Measurements from ENCODE around the gene TCF7L1. TPM values are rescaled to one million over a fixed set of nuclear protein-coding genes. Genes with fewer than 3 reads are reported as not detected.
"Not testable (repeated sequence)": the region's sequence is repeated elsewhere in the genome, so short reads cannot be mapped to it uniquely, and the experiment has no call there.

TCF7L1 gene
- polyA plus RNA-seq, 1 donor: 50.7 TPM

DNA sequence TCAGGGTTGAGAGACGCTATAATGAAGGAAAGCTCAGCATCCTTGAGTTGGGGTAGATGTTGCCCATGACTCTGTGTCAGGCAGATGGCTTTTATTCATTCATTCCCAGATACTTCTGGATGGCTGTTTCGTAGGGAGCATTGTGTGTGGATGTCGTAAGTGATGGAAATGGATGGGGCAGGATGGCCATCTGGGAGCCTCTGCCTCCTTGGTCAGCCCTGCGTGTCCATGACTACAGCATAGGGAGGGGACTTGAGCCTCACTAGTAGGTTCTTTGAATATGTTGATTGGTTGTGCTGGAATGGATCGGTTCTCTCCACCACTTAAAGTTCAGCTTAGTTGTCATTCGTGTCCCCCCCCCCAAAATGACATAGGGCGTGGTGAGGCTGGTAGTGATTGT, 149.7 kb downstream of the TCF7L1 start:
- no peak for DNase-seq

DNA sequence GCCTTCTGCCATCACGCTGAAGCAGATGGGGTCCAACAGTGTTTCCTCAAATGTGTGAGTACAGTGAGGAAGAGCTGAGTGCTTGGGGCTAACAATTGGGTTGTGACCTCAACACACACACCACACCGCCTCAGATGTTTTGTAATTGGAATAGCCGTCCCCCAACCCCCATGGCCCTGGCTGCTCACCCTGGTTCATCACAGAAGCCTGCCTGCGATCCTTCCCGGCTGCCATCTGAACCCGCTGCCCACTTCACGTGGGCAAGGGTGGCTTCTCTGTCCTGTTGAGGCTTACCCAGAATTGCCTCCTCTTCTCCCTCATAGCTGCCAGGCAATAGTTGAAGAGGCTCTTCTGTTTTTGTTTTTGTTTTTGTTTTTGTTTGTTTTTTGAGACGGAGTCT, 150.4 kb downstream of the TCF7L1 start:
- no peak for DNase-seq

DNA sequence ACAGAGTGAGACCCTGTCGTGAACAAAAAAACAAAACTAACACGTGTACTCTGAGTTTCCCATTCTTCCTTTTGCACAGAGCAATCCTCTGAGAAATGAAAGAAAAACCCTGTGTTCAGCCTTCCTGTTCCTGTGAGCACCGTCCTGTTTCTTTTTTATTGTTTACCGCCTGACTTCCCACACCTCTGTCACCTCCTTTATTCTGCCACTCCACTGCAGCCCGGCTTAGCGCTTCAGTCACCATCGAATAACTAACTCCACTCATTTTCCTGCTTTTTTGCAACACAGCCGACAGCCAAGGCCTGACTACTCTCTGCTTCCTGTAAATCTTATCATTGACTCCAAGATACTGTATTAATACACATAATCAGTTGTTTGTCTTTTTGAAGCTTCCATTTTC, 153.7 kb downstream of the TCF7L1 start:
- DNase-seq: no peak

- no peak for DNase-seq
Observed at GRCh38 chr2:85287721-85288120, 154.5 kb downstream of the TCF7L1 start.

DNA sequence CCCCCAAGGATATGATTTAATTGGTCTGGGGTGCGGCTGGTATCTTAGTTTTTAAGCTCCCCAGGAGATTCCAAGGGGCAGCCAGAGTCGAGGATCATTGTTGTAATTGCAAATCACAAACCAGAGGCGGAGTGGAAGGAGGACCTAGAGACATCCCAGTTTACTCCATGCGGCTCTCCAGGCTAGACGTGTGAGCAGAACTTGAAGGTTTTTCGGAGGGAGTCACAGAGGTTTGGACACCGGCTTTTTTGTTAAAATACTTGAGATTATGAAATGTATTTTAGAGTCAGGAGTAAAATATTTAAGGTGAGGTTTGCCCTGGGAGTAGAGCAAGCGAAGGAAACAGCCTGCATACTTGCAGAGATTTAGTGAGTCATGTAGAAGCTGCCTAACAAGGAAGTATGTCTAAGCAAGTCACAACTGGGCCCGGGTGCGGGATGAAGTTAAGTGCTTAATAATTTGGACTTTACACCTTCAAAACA, 155.1 kb downstream of the TCF7L1 start:
- no peak for DNase-seq

GRCh38 chr2:85291425-85292023, 158.3 kb downstream of the TCF7L1 start:
- DNase-seq: no peak

DNA sequence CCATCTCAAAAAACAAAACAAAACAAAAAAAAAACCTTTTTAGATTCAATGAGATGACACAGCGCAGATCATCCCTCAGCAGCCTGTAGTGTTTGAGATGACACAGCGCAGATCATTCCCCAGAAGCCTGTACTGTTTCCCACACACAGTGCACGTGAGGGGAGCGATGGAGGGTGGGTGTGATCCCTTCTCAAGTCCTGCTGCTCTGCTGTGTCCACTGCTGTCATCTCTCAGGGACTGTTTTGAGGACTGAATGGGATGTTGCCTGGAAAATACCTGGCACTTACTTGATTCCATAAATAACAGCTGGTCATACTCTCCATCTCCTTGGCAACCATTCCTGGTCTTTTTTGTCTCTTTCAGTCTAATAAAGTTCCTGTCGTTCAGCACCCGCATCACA, 168.9 kb downstream of the TCF7L1 start:
- DNase-seq: no peak

DNA sequence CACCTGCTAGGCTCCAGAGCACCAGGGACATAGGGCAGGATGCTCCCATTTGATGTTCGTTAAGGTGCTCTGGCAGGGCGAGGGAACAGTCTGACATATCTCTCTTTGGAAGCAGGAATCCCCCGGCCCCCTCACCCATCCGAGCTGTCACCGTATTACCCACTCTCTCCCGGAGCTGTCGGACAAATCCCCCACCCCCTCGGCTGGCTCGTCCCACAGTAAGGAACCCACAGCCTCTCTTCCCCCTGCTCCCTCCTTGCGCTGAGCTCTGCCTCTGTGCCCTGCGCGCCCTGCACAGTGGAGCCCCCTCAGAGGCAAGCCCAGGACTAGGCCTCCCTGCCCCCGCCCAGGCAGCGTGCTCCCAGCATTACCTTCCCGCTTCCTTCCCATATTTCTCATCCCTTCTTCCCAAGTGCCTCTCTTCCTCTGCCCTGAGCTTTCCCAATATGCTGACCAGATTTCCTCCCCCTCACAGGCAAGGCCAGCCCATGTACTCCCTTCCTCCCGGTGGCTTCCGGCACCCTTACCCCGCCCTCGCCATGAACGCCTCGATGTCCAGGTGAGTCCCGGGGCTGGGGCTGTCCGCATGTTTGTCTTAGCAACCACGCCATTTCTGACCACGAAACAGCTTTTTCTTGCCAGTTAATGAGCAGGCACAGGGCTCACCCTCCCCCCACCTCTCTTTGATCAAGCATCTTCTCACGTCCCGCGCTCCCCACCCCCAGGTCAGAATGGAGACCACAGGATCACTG, 170.8 kb downstream of the TCF7L1 start:
- DNase-seq: no peak

DNA sequence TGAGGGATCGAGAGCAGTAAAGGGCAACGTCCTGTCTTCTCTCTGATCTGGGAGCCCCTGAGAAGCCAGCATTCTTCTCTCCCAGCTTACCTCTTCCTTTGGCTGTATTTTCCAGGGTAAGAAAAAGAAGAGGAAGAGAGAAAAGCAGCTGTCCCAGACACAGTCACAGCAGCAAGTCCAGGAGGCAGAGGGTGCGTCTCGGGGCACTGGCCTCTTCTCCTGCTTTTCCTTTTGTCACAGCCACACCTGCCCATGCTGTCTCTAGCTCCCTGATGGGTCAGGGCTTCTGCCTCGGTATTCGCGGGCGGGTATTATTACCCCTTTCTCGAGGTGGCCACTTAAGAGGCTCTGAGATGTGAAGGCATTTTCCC, 174.3 kb downstream of the TCF7L1 start:
- DNase-seq: no peak

DNA sequence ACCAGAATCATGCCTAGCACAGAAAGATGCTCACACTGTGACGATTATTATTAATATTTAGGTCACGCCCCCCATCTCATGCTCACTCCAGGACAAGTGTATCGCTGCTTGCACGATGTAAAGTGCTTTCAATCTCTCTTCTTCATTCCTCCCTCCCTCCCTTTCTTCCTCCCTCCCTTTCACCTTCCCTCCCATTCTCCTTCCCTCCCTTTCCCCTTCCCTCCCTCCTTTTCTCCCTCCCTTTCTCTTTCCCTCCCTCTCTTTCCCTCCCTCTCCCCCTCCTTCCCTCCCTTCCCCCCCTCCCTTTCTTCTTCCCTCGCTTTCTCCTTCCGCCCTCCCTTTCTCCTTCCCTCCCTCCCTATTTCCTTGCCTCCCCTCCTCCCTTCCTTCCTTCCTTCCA, 175.0 kb downstream of the TCF7L1 start:
- DNase-seq: no peak

DNA sequence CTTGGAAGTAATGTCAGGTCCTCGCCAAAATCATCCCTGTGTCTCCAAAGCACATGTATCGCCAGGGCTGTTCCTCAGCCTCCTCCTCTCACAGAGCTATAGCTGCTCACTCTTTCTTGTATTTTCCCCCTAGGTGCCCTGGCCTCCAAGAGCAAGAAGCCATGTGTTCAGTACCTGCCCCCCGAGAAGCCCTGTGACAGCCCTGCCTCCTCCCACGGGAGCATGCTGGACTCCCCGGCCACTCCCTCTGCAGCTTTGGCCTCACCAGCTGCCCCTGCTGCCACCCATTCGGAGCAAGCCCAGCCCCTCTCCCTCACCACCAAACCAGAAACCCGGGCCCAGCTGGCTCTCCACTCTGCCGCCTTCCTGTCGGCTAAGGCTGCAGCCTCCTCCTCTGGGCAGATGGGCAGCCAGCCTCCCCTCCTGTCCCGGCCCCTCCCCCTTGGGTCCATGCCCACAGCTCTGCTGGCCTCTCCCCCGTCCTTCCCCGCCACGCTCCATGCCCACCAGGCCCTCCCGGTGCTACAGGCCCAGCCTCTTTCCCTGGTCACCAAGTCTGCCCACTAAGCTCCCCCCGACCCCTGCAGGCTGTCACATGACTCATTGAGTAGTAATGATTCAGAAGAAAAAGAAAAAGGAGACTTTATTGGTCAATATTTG, 175.8 kb downstream of the TCF7L1 start:
- DNase-seq: peak; percentile 88

GRCh38 chr2:85309699-85310321, 176.6 kb downstream of the TCF7L1 start:
- DNase-seq: no peak

GRCh38 chr2:85310330-85310729, 177.1 kb downstream of the TCF7L1 start:
- no peak for DNase-seq

- no peak for DNase-seq
Observed at GRCh38 chr2:85312404-85312803, 179.2 kb downstream of the TCF7L1 start.

- DNase-seq: no peak
Observed at GRCh38 chr2:85314884-85315242, 181.7 kb downstream of the TCF7L1 start.

GRCh38 chr2:85315921-85316320, 182.7 kb downstream of the TCF7L1 start:
- DNase-seq: not testable (repeated sequence)

GRCh38 chr2:85318222-85319074, 185.3 kb downstream of the TCF7L1 start:
- no peak for DNase-seq

DNA sequence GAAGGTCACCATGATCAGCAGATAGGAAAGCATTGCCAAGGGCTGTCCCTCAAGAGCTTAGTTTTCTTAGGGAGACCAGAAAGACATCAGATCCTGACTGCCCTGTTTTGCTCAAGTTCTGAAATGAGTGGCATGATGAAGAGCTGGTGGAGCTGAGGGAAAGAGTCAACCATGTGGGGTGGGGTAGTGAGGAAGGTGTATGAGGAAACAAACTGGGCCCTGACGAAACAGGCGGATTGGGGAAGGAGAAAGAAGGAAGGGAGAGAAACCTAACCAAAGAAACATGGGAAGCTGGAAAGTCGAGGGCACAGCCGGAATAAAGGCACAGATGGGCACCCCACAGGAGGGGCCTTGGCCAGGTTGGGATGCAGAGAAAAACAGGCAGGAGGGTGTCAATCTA, 186.6 kb downstream of the TCF7L1 start:
- no peak for DNase-seq

DNA sequence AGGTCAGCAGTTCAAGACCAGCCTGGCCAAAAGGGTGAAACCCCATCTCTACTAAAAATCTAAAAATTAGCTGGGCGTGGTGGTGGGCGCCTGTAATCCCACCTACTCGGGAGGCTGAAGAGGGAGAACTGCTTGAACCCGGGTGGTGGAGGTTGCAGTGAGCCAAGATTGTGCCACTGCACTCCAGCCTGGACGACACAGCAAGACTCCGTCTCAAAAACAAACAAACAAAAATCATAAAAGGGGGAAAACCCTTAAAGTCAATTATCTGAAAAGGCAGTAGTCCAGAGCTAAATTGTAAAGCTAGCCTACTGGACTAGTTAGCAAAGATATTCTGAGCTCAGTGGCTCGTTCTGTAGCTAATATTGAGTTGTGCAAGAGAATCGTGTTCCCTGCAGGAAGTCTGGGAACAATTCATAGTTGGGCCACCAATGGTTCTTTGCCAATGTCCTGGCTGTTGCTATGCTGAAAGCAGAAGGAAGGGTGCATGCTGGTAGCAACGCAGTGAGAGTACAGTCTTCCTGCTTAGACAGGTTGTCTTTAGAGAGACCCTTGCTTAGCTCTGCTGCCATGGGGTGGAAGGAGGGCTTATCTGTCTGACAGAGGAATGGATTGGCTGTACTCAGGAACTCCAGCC, 190.3 kb downstream of the TCF7L1 start:
- no peak for DNase-seq

DNA sequence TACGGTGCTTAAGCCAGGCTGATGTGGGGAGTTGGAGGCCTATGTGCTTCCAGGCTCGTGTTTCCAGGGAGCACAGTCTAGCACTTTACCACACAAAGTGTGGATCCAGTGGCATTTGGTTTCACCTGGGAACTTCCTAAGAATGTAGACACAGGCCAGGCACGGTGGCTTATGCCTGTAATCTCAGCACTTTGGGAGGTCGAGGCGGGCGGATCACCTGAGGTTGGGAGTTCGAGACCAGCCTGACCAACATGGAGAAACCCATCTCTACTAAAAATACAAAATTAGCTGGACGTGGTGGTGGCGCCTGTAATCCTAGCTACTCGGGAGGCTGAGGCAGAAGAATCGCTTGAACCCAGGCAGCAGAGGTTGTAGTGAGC, 190.8 kb downstream of the TCF7L1 start:
- DNase-seq: not testable (repeated sequence)

GRCh38 chr2:85324639-85325465, 191.7 kb downstream of the TCF7L1 start:
- no peak for DNase-seq

Measured in left kidney (tissue), 2 donors.